Measurements from ENCODE around the gene CPT1B. TPM values are rescaled to one million over a fixed set of nuclear protein-coding genes. Genes with fewer than 3 reads are reported as not detected.

Gene CPT1B
- total and polyA plus RNA-seq, 2 of the 4 experiments (the other 2 are of a cell fraction): 0.36 to 1.8 TPM

DNA sequence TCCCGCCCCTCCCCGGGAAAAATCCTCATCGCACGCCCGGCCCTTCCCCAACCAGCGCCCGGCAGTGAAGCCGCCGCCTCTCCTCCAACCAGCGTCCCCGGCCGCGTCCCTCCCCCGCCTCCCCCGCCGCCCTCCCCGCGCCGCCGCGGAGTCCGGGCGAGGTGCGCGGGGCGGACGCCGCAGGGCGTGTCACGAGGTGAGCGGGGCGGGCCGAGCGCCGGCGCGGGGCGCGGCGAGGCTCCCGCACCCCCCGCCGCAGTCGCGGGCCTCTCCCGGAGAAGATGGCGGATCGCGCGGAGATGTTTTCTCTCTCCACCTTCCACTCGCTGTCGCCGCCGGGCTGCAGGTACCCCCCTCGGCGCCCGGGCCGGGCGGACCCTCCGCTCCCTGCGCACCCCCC, 22.3 kb upstream of the CPT1B start, which contains the start of gene MAPK8IP2:
Gene MAPK8IP2, plus strand, starts transcription at position 256 of the 400 bp plus-strand sequence. Its CDS starts 26 bp downstream, at position 282.
- ChIA-PET POLR2A (ENCODE audit: unreplicated experiment) (no interaction called here), CTCF (no interaction called here)
- Histone ChIP-seq H3K79me1 (ENCODE audit: low read depth in 1 of 2, low read length in 2 of 2) (no peaks in the 10 kb centered on the region), H3K27me3 (ENCODE audit: control insufficient read depth, insufficient read depth, low read length) (peaks cover 49% of the 10 kb centered on the region), H3K4me2 (ENCODE audit: low read depth, low read length) (no peak within 1 kb of the TSS), H3K56ac (ENCODE audit: extremely low read depth, insufficient read depth, low read length) (no peak within 1 kb of the TSS), H2BK15ac (ENCODE audit: low read depth, low read length) (no peak within 1 kb of the TSS), H4K8ac (ENCODE audit: low read depth in 2 of 2, low read length in 2 of 2) (no peak within 1 kb of the TSS), H2AK9ac (replicated peaks; ENCODE audit: low read depth, low read length, poor library complexity) (no peak within 1 kb of the TSS), H3K23ac (ENCODE audit: low read depth, low read length) (no peak within 1 kb of the TSS), H4K20me1 (ENCODE audit: insufficient read depth, low read length) (peaks cover 10% of the 10 kb centered on the region), H3K4me1 (ENCODE audit: control insufficient read depth, insufficient read depth, low read length) (no peaks in the 10 kb centered on the region), H3K9ac (ENCODE audit: low read depth, low read length) (no peak within 1 kb of the TSS), H2BK5ac (ENCODE audit: low read depth, low read length, poor library complexity, severe bottlenecking) (no peak within 1 kb of the TSS), H3K27ac (ENCODE audit: insufficient read depth, low read length) (no peak within 1 kb of the TSS), H3K9me3 (ENCODE audit: control insufficient read depth, insufficient read depth, low read length) (0 out of 2 replicates have a peak, but pooled peaks cover 2% of the 10 kb centered on the region), H3K18ac (ENCODE audit: low read depth, low read length) (no peak within 1 kb of the TSS), H3K9me1 (ENCODE audit: insufficient read depth, low read length) (0 out of 2 replicates have a peak, but pooled peaks cover 6% of the 10 kb centered on the region), H2AFZ (replicated peaks; ENCODE audit: low read length, poor library complexity) (peak within 1 kb of the TSS; percentile 26), H3K4ac (ENCODE audit: low read depth, low read length) (no peak within 1 kb of the TSS), H2BK20ac (ENCODE audit: low read depth, low read length) (no peak within 1 kb of the TSS), H4K91ac (ENCODE audit: insufficient read depth, low read depth, low read length) (no peak within 1 kb of the TSS), H3K14ac (replicated peaks; ENCODE audit: low read depth, low read length) (no peak within 1 kb of the TSS), H2AK5ac (ENCODE audit: low read depth, low read length) (no peak within 1 kb of the TSS), H3K4me3 (ENCODE audit: insufficient read depth, low read depth, low read length) (peak within 1 kb of the TSS; percentile 14; the same call in 1 of the 2 replicates), H2BK120ac (ENCODE audit: low read depth, low read length) (no peak within 1 kb of the TSS), H4K5ac (ENCODE audit: low read depth, low read length) (no peak within 1 kb of the TSS), H3K36me3 (ENCODE audit: control insufficient read depth, insufficient read depth, low read length) (no peaks in the 10 kb centered on the region)
- TF ChIP-seq MAZ (IDR thresholded peaks at IDR 0.05; ENCODE audit: borderline replicate concordance, low read depth, low read length) (no peak), RCOR1 (IDR thresholded peaks at IDR 0.05; ENCODE audit: insufficient replicate concordance, low read length) (no peak), RAD21 (IDR thresholded peaks at IDR 0.05; ENCODE audit: low read length) (no peak), NFE2L2 (IDR thresholded peaks at IDR 0.05; ENCODE audit: low read depth, low read length) (no peak), MXI1 (IDR thresholded peaks at IDR 0.05; ENCODE audit: borderline replicate concordance, low read depth, low read length) (no peak), BHLHE40 (IDR thresholded peaks at IDR 0.05; ENCODE audit: low read depth, low read length) (no peak), RFX5 (IDR thresholded peaks at IDR 0.05; ENCODE audit: low read depth, low read length) (no peak), SMC3 (IDR thresholded peaks at IDR 0.05; ENCODE audit: low read depth, low read length) (no peak)
- in situ Hi-C loops (cut with MboI; ENCODE audit: low sequenced_read_pairs) (no loop called here), intact Hi-C loops (cut with micrococcal nuclease) (no loop called here), dilution Hi-C loops (cut with HindIII; ENCODE audit: low sequenced_read_pairs, unreplicated experiment) (no loop called here)
- no TSS peak for BruUV-seq (replicated peaks)
- ATAC-seq (ENCODE audit: low read depth) (peak; percentile 62), DNase-seq (no peak)
- 0% methylated on average over 2 of the region's 61 CpGs; no CpG with 5 or more reads in 1 of the 2 experiments for WGBS, 2 experiments (ENCODE audit: extremely low coverage in 2 of 2, insufficient read length in 1 of 2)

Measured in IMR-90 (cell line).